Measurements from ENCODE around the gene FOXA3.

DNA sequence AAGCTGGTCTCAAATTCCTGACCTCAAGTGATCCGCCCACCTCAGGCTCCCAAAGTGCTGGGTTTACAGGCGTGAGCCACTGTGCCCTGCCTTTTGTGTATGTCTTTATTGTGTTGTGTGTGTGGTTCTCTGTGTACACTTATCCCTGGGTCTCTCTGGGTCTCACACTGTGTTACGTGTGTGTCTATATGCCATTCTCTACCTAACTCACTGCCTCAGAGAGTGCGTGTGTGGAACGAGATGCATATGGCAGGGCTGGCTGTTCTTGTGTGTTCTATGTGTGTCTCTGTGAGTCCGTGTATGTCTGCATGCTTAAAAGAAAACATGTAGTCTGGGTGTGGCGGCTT, 10.5 kb downstream of the FOXA3 start:
- TF ChIP-seq YY1 (IDR thresholded peaks at IDR 0.05; ENCODE audit: insufficient read depth, insufficient read length) (no peak), ZNF274 (IDR thresholded peaks at IDR 0.05; ENCODE audit: low read depth, low read length) (no peak), SUZ12 (IDR thresholded peaks at IDR 0.05; ENCODE audit: extremely low read depth, insufficient read depth, insufficient read length) (no peak)

Data from NT2/D1 (cell line).